Measurements from ENCODE around the gene ZAR1.

ZAR1 gene

DNA sequence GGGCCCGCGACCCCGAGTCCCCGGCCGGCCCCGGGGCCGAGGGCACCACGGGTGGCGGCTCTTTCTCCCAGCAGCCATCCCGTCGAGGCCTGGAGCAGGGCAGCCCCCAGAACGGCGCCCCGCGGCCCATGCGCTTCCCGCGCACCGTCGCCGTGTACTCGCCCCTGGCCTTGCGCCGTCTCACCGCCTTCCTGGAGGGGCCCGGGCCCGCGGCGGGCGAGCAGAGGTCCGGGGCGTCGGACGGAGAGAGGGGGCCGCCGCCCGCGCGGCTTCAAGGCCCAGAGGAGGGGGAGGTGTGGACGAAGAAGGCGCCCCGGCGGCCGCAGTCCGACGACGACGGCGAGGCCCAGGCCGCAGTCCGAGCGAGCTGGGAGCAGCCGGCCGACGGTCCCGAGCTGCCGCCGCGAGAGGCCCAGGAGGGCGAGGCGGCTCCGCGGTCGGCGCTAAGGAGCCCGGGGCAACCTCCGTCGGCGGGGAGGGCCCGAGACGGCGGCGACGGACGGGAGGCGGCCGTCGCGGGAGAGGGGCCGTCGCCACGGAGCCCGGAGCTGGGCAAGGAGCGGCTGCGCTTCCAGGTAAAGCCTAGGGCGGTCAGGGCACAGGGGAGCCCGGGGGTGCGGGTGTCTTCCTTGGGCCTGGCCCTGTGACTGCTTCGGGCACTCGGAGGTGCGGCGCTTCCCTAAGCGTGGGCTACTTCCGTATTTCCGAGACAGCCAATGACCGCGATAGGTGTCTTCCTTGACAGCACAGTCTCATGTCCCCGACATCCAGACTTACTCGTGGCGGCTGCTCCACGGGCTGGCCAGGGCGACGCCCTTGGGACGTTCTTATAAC is 845 bp downstream of the ZAR1 start:
- no peak for DNase-seq

- no peak for DNase-seq
Observed at GRCh38 chr4:48491514-48492176, 1.6 kb downstream of the ZAR1 start.

GRCh38 chr4:48493452-48494100 is 3.5 kb downstream of the ZAR1 start:
- no peak for DNase-seq

DNA sequence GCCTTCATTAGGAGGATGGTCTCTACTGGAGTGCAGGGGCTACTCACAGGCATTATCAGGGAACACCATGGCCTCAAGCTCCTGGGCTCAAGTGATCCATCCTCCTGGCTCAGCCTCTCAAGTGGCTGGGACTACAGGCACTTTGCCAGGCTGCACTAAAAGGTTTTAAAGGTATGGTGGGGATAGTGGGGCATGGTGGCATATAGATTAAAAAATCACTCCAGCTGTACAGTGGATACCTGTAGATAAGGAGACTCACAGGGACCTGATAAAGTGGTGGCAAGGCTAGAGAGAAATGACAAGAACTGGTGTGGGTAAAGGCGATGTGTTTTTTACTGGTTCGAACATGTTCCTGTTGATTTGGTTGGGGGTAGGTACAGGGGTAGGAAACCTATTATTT is 5.9 kb downstream of the ZAR1 start:
- no peak for DNase-seq

DNA sequence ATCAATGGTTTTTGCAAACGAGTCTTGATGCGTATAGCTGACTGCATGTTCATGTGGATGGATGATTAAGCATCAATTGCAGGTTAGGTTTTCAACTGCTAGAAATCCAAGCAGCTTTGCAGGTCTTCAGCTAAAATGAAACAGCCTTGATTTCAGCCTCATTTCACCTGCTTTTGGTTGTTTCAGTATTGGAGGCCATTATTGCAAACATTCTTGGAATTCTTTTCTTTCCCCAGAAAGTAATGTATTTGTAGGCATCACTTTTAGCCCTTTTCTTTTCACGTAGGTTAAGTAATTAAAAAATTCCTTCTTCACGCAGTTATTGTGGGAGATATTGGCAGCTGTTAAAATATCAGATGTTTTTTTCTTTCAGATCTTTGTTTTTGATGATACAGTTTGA is 8.8 kb downstream of the ZAR1 start:
- DNase-seq: no peak

DNA sequence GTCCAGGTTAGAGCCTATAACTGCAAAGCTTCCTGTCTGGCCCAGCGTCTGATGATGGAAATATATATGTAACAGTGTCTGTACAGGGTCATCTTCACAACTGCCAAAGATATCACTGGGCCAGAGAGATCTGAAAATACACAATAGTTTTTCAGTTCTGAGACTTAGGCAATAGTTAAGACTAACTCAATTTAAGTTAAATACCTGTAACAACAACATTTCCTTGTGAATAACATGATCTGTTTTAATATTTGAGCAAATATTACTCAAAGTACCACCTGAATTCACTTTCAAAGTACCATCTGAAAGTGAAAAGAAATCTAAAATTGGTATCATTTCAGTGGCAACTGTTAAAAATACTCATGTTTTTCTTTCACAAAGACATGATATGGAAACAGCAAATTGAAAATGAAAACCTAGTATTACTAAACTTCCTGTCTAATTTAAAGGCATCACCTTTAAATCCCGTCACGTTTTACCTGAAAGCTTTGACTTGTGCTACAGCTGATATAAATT is 9.6 kb downstream of the ZAR1 start:
- DNase-seq: no peak

DNA sequence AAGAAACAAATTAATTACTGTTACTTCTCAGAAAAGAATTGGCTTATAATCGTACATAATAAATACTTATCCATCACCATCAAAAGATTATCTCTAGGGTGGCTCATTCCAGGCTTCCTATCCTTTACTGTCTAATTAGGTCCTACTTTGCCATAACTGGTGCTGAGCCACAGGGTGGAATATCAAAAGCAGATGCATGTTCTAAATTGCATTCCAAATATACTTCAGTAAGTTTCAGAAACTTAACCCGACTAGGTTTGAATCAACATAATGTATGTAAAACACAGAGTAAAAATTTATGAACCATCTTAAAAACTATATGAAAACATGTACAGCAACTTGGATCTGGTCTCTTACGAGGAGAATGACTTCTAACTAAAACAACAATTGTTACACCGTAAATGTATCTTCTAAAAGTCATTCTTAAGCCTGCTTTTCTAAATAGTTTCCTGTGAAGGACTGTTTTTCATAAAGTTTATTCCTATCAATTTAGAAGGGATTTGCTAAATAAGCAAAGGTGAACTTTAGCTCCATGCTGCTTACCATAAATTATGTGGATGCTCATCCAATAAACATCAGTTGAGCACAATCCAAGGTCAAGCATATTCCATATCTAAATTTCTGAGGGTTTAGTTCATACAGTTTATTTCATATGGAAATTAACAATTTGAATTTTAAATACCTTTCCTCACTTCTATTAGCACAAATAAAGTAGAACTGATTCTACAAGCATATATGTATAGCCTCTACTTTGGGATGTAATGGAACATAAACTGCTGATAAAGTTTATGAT is 13.4 kb downstream of the ZAR1 start:
- DNase-seq: no peak

GRCh38 chr4:48504026-48504330 is 13.9 kb downstream of the ZAR1 start:
- DNase-seq: no peak

DNA sequence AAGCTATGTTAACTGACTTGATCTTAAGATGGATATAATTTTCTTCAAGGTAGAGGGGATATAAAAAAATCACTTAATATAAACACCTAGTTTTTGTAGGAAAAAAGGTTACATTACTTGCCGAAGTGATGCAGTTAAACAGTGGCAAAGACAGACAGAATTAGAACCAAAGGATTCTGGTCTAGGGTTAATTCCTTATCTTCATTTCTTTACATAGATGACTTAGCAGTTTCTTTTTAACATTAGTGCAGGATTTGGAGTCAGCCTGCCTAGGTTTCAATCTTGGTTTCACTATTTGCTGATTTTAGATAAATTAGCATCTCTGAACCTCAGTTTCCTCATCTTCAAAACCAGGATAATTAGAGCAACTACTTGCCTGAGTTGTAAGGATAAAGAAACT is 14.3 kb downstream of the ZAR1 start:
- DNase-seq: no peak

DNA sequence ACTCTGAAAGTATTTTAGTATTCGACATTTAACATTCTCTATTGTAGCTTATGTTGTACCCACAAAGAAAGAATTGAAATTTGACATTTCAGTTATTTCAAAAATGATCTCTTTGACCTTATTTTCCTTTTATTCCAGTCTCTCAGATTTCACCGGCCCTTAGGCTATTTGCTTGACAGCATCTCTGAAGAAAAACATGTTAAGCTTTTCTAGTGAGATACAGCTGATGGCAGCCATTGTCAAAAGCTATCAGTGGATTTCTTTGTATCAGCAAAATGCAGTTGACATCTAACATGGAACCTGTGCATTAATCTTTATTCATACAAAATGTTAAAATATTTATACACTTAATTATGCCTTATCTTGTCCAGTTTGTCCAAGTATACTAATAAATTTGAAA is 16.7 kb downstream of the ZAR1 start:
- DNase-seq: no peak

GRCh38 chr4:48509543-48509942 is 19.5 kb downstream of the ZAR1 start:
- no peak for DNase-seq

GRCh38 chr4:48518143-48518542 is 28.1 kb downstream of the ZAR1 start:
- DNase-seq: no peak

- no peak for DNase-seq
Observed at GRCh38 chr4:48526406-48526805, 36.4 kb downstream of the ZAR1 start.

DNA sequence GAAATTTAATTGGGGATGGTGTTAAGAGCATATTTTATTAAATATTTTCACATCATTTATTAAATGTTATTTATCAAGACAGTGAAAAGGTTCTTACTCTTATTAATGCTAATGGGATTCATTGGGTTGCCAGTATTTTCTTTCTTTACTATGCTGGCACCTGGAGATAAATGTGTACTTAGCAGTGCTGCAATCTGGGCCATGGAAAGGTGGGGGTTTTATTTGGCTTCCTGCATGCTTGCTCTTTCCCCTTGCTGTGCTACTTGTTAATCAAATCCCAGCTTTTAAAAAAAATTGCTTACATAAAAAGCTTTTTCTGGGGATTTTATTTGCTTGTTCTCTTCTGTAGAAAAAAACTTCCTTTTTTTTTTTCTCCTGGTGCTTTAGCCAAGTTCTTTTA is 48.3 kb downstream of the ZAR1 start:
- DNase-seq: peak; percentile 73 to 87

DNA sequence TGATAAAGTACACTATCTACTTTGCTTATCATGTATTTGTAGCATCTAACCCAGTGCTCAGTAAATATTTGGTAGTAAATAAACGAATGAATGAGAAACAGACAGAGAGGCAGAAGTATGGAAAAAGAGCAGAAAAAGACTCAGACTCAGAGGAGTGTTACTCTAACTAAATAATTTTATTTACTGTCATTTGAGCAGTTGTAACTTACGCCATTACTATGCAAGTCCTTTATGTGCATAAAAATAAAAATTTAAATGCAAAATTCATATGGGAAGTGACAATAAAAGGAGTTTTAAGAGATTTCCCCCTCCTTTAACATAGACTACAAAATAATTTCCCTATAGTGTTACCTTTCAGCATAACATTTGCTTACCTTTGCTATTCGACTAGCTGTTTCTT is 49.5 kb downstream of the ZAR1 start:
- DNase-seq: no peak

DNA sequence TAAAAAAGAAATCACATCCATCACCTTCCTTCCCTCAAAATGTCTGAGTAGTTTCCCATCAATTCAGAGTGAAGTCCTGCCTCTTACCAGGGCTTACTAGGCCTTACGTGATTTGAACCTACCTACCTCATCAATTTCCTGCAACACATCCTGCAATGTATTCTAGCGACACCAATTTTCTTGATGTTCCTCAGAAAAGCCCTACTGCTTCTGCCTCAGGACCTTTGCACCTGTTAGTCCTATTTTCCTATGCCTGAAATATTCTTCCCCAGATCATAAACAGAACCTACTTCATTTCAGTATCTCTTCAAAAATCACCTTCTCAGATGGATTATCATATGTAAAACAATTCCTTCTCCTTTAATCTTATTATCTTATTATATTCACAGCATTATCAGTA is 52.8 kb downstream of the ZAR1 start:
- no peak for DNase-seq

DNA sequence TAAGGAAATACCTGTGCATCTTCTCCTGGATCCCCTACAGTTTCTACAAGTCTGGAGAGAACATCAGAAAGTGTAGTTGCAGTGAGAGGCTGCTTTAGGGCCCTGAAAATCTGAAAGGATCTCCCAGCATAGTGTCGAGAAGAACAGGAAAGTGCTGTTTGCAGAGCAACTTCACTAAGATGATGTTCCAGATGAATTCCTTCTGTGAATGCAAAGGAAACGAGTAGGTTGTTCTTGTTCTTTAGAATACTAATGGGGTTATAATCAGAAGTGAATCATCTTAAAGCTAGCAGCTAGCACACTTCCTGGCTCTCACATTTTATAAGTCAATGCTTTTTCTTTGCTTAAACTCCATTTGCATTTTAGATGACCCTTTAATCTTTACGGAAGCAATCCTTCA is 53.7 kb downstream of the ZAR1 start:
- no peak for DNase-seq

All from NCI-H2081 (cell line).